ENCODE data around the gene KMO.

Gene KMO

GRCh38 chr1:241592273-241592958 lies 60.2 kb downstream of the KMO start:
- no peak for DNase-seq

GRCh38 chr1:241593186-241593585 lies 61.0 kb downstream of the KMO start:
- DNase-seq: no peak

DNA sequence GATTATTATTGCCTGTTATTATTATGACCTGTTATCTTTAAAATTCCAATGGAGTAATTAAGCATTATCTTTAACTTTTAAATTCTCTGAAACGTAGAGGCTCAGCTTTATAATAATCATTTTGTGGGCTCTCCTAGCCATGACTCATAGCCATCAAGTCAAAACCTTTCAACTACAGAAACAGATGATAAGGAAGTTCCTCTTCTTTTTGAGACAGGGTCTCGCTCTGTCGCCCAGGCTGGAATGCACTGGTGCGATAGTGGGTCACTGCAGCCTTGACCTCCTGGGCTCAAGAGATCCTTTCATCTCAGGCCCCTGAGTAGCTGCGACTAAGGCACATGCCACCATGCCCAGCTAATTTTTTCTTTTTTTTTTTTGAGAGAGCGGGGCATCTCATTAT lies 64.5 kb downstream of the KMO start:
- DNase-seq: no peak

DNA sequence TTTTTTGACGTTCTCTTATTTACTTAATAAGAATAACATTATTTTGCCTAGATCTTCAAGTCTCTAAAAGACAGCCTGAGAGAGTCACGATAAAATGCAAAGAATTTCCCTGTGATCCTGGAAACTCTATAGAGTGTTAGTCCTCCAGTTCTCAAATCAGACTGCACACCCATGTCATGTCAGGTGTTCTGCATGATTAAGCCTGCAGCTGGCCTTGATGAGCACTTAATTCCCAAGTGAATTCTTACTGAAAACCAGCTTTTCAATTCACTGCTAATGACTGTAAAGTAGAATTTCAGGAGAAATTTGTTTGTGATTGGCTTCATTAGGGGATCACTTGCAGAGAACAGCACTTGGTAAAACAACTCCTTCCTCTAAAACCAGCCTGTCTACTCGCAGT lies 66.1 kb downstream of the KMO start:
- DNase-seq: no peak

DNA sequence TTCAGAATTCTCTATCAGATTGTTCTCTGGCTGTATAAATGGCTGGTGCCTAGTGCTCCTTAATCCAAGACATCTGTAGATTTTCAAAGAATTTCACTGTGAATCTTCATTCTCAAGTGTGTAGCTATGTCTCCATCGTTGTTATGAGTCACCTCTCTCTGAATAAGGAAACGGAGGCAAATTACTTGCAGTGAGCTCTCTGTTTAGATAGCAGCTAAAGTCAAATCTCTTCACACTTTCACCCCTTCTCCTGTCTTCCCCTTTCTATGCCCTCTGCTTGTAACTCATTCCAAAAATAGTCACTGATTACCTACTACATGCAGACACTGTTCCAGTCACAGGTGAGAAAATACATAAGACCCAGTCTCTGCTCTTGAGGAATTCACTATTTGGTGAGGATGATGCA lies 68.3 kb downstream of the KMO start:
- DNase-seq: no peak

DNA sequence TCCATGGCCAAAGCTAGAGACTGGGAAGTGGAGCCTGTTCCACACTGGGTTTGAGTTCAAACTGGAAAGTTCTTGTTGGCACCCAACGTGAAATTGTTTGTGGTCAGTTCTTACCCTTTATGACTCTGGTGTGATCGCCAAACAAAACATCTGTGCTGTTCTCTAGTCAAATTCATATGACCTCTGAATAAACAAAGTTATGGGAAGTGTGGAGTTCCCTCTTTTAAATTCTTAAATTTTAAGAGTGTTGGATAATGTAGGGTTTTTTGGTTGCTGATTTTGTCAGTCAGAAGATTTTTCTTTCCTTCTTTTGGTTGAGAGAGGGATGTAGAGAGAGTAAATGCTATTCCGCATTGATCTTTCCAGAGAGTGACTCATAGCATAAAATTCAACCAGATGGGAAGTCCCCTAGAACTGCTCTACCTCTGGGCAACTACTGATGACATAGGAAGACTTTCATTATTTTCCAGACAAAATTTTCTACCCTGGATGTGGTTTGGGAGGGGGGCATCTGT lies 71.6 kb downstream of the KMO start:
- DNase-seq: no peak

- no peak for DNase-seq
Measured at GRCh38 chr1:241605146-241605805, 73.1 kb downstream of the KMO start.

DNA sequence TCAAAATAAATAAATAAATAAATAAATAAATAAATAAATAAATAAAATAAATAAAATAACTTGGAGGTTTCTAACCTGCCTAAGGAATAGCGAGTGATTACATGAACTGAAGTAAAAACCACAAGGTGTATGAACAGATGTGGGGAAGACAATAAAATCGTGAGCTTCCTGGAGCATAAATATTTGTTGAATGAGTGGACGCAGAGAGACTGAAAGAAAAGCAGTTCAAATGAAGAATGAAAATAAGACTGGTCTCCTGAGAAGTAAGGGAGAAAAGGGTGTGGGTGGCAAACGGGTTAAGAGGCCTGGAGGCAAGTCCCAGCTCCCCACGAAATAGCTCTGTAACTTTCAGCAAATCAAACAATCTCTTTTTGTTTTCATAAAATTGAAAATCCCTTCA lies 74.4 kb downstream of the KMO start:
- DNase-seq: no peak

- DNase-seq: no peak
Measured at GRCh38 chr1:241607497-241607896, 75.3 kb downstream of the KMO start.

GRCh38 chr1:241608379-241609033 lies 76.3 kb downstream of the KMO start:
- no peak for DNase-seq

DNA sequence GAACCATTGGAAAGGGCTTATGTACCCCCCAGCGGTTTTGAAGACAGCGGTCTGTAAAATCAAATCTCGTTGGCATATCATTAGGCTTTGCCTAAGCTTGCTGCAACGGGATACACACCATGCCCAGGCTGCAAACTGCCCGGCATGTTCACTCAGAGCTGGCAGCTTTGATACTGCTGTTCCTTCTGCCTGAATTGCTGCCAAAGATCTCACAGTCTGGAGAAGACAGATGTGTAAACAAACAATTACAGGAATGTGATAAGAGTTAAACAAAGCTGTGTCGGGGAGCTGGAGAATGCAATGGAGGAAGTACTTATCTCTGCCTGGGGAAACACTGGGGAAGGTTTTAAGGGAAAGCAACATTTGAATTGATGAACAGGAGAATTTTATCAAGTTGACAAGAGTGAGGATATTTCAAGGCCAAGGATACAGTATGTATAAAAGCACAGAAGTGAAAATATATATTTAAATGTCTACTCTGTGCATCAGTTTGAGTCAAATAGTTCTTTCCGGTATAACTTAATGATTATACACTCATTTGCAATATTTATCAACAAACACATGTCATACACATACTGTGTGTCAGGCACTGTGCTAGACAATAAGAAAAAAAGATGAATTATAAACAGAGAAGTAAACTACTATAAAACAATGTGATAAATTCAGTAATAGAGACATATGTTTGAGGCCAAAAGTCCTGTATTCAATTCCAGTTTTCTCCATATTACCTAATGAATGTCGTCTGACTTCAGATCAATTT lies 78.1 kb downstream of the KMO start:
- no peak for DNase-seq

GRCh38 chr1:241611063-241611462 lies 78.9 kb downstream of the KMO start:
- peak; percentile 28 for DNase-seq

- no peak for DNase-seq
Measured at GRCh38 chr1:241611736-241612135, 79.6 kb downstream of the KMO start.

GRCh38 chr1:241612533-241613477 lies 80.6 kb downstream of the KMO start:
- no peak for DNase-seq

- no peak for DNase-seq
Measured at GRCh38 chr1:241614144-241614543, 82.0 kb downstream of the KMO start.

DNA sequence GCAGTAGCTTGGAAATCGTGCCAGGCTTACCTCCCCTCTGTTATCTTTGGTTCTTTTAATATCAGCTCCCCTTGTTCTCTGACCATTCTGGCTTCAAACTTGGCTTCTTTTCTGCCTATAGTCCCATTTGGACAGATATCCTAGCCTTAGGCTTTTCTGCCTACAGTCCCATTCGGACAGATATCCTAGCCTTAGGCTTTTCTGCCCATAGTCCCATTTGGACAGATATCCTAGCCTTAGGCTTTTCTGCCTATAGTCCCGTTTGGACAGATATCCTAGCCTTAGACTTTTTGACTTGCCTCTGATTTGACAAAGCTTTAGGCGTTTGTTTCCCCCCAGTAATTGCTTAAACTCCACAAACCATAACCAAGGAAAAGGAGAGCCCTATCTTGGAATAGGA lies 82.4 kb downstream of the KMO start:
- no peak for DNase-seq

GRCh38 chr1:241615043-241615974 lies 83.1 kb downstream of the KMO start:
- DNase-seq: no peak

DNA sequence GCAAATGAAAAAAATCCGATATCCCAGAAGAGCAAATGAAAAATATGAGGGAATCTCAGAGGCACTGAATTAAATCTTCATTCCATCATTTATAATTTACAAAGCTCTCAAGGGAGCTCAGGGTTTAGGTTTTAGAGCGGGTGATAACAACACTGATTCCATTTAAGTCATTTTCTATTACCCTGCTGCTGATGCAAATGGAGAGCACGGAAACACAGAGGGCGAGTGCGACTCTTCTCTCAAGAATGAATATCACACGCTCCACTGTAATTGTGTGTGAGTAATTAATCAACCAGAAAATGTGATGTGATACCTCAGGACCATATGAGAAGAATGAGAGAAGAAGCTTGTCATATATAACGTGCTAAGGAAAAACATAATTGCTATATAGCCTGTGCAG lies 85.2 kb downstream of the KMO start:
- no peak for DNase-seq

GRCh38 chr1:241622669-241623068 lies 90.5 kb downstream of the KMO start:
- DNase-seq: no peak

GRCh38 chr1:241624935-241625334 lies 92.8 kb downstream of the KMO start:
- DNase-seq: no peak

All from right kidney (tissue), 1 donor.